NCI-H1105 (cell line): ENCODE data around the gene TCIRG1.

Experiments
- DNase-seq: peaks from one replicate; lab custom pipeline; 2025; lab: John Stamatoyannopoulos, UW

The TCIRG1 gene

GRCh38 chr11:68017980-68018729, 20.7 kb upstream of the TCIRG1 start:
- DNase-seq: no peak

- DNase-seq: no peak
These were observed 20.1 kb upstream of the TCIRG1 start for GRCh38 chr11:68018730-68019190.

GRCh38 chr11:68019486-68019885, 19.3 kb upstream of the TCIRG1 start:
- DNase-seq: no peak

GRCh38 chr11:68020575-68020974, 18.2 kb upstream of the TCIRG1 start:
- DNase-seq: no peak

GRCh38 chr11:68021167-68021787, 17.5 kb upstream of the TCIRG1 start:
- no peak for DNase-seq

GRCh38 chr11:68022531-68022930, 16.3 kb upstream of the TCIRG1 start:
- no peak for DNase-seq

GRCh38 chr11:68024508-68024907, 14.3 kb upstream of the TCIRG1 start:
- DNase-seq: no peak

- no peak for DNase-seq
These were observed 13.8 kb upstream of the TCIRG1 start for GRCh38 chr11:68025047-68025446.

- DNase-seq: no peak
These were observed 12.3 kb upstream of the TCIRG1 start for GRCh38 chr11:68026391-68027105.

GRCh38 chr11:68027667-68028066, 11.2 kb upstream of the TCIRG1 start:
- no peak for DNase-seq

GRCh38 chr11:68028802-68029545, 9.9 kb upstream of the TCIRG1 start:
- no peak for DNase-seq

GRCh38 chr11:68030318-68031143, 8.3 kb upstream of the TCIRG1 start, which contains the start of gene NDUFS8:
Gene NDUFS8, plus strand, starts transcription at chr11:68030681. Its CDS starts 1,471 bp downstream, at chr11:68032152.
- DNase-seq: peak; percentile 98

- no peak for DNase-seq
These were observed 7.7 kb upstream of the TCIRG1 start for GRCh38 chr11:68031144-68031464.

GRCh38 chr11:68032003-68032402, 6.8 kb upstream of the TCIRG1 start:
- DNase-seq: no peak

- no peak for DNase-seq
These were observed 5.7 kb upstream of the TCIRG1 start for GRCh38 chr11:68032997-68033707.

- DNase-seq: no peak
These were observed 5.1 kb upstream of the TCIRG1 start for GRCh38 chr11:68033708-68034045.

GRCh38 chr11:68035266-68035876, 3.5 kb upstream of the TCIRG1 start:
- no peak for DNase-seq

- DNase-seq: no peak
These were observed 2.6 kb upstream of the TCIRG1 start for GRCh38 chr11:68036141-68036716.

- DNase-seq: no peak
These were observed 2.0 kb upstream of the TCIRG1 start for GRCh38 chr11:68036717-68037239.
